Measurements from ENCODE around the gene FOXO6. TPM values are rescaled to one million over a fixed set of nuclear protein-coding genes. Genes with fewer than 3 reads are reported as not detected.

Gene FOXO6
- total and polyA plus RNA-seq, 2 of the 13 experiments (the other 11 are each of a cell fraction or from before 2014, with no cell fraction given) = 0.13 TPM; not detected in 1

DNA sequence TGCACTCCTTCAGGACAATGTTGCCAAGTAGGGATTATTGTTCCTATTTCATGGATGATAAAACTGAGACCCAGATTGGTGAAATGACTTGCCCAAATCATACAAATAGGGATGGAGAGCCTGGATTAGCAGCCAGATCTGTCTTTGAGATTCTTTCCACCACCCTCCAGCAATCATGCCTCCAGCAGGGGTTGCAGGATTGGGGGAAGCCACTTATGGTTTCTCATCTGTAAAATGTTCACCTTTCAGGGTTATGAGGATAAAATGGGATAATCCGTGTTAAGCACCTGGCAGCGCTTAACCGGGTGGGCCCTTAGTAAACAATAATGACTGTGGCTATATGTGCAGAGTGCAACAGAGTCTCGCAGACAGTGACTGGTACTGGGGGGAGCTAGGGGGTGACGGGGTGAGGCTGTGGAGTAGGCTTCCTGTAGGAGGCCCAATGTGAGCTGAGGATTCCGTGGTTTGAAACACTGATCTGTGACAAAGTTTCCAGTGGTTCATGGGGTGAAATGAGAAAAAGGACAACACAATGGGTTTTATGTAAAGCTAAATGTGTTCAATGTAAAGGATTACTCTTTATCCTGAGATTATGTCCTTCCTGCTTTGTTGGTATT, 33.7 kb upstream of the FOXO6 start:
- WGBS (ENCODE audit: low lambda C conversion rate) = 32% methylated on average over 6 of the region's 6 CpGs
- in situ Hi-C loops (cut with HindIII; ENCODE audit: extremely low pct_ligation_motif_present, low pct_unique_long_range_greater_than_20kb) (no loop called here), intact Hi-C loops (cut with micrococcal nuclease; ENCODE audit: unreplicated experiment) (no loop called here)
- FAIRE-seq (no peak), DNase-seq (ENCODE audit: low spot score) (no peak), ATAC-seq (no peak)
- no peaks in the 10 kb centered on the region for H4K20me1 ChIP-seq (ENCODE audit: insufficient read depth, low read length)
- H3K79me2 ChIP-seq (ENCODE audit: insufficient read depth, low read length) = no peaks in the 10 kb centered on the region
- no peak overlapping the region for H3K27ac ChIP-seq (ENCODE audit: extremely low read length, insufficient read depth, low read length)
- CTCF ChIA-PET (ENCODE audit: low intra/inter-chr PET ratio, low total read pairs) = no interaction called here
- H3K27me3 ChIP-seq (ENCODE audit: control insufficient read depth in 1 of 2, insufficient read depth in 2 of 2, low read length in 2 of 2) = no peaks in the 10 kb centered on the region
- H3K4me1 ChIP-seq (ENCODE audit: insufficient read depth, low read length) = no peaks in the 10 kb centered on the region
- H3K9ac ChIP-seq (ENCODE audit: insufficient read depth, low read depth, low read length) = no peak overlapping the region
- H3K9me3 ChIP-seq (ENCODE audit: low read length) = no peaks in the 10 kb centered on the region
- BruUV-seq (replicated peaks) = no TSS peak
- H3K4me3 ChIP-seq (replicated peaks in 1 of 3; ENCODE audit: insufficient read depth in 1 of 3, low read depth in 2 of 3, low read length in 3 of 3) = no peak overlapping the region
- POLR2A ChIA-PET = no interaction called here
- no peak overlapping the region for H2AFZ ChIP-seq (ENCODE audit: low read length)
- no peak overlapping the region for H3K4me2 ChIP-seq (ENCODE audit: low read depth, low read length)
- H3K36me3 ChIP-seq (replicated peaks in 1 of 2; ENCODE audit: control insufficient read depth in 1 of 2, insufficient read depth in 2 of 2, low read length in 2 of 2) = no peaks in the 10 kb centered on the region
- TF ChIP-seq, protein P1, sequence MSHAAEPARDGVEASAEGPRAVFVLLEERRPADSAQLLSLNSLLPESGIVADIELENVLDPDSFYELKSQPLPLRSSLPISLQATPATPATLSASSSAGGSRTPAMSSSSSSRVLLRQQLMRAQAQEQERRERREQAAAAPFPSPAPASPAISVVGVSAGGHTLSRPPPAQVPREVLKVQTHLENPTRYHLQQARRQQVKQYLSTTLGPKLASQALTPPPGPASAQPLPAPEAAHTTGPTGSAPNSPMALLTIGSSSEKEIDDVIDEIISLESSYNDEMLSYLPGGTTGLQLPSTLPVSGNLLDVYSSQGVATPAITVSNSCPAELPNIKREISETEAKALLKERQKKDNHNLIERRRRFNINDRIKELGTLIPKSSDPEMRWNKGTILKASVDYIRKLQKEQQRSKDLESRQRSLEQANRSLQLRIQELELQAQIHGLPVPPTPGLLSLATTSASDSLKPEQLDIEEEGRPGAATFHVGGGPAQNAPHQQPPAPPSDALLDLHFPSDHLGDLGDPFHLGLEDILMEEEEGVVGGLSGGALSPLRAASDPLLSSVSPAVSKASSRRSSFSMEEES (CRISPR knock-in tag; IDR thresholded peaks at IDR 0.05) = no peak
- no peak for TF ChIP-seq SSRP1 (CRISPR knock-in tag; IDR thresholded peaks at IDR 0.05)
- no peak for TF ChIP-seq FOSL1 (CRISPR knock-in tag; IDR thresholded peaks at IDR 0.05; ENCODE audit: borderline replicate concordance)
- no peak for TF ChIP-seq KAT2B (IDR thresholded peaks at IDR 0.05; ENCODE audit: borderline replicate concordance, low read depth, low read length)
- TF ChIP-seq, protein P2, sequence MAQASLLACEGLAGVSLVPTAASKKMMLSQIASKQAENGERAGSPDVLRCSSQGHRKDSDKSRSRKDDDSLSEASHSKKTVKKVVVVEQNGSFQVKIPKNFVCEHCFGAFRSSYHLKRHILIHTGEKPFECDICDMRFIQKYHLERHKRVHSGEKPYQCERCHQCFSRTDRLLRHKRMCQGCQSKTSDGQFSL (CRISPR knock-in tag; IDR thresholded peaks at IDR 0.05) = no peak
- TF ChIP-seq, protein P3, sequence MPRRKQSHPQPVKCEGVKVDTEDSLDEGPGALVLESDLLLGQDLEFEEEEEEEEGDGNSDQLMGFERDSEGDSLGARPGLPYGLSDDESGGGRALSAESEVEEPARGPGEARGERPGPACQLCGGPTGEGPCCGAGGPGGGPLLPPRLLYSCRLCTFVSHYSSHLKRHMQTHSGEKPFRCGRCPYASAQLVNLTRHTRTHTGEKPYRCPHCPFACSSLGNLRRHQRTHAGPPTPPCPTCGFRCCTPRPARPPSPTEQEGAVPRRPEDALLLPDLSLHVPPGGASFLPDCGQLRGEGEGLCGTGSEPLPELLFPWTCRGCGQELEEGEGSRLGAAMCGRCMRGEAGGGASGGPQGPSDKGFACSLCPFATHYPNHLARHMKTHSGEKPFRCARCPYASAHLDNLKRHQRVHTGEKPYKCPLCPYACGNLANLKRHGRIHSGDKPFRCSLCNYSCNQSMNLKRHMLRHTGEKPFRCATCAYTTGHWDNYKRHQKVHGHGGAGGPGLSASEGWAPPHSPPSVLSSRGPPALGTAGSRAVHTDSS (CRISPR knock-in tag; conservative IDR thresholded peaks at IDR 0.05) = no peak
- TF ChIP-seq, protein P4, sequence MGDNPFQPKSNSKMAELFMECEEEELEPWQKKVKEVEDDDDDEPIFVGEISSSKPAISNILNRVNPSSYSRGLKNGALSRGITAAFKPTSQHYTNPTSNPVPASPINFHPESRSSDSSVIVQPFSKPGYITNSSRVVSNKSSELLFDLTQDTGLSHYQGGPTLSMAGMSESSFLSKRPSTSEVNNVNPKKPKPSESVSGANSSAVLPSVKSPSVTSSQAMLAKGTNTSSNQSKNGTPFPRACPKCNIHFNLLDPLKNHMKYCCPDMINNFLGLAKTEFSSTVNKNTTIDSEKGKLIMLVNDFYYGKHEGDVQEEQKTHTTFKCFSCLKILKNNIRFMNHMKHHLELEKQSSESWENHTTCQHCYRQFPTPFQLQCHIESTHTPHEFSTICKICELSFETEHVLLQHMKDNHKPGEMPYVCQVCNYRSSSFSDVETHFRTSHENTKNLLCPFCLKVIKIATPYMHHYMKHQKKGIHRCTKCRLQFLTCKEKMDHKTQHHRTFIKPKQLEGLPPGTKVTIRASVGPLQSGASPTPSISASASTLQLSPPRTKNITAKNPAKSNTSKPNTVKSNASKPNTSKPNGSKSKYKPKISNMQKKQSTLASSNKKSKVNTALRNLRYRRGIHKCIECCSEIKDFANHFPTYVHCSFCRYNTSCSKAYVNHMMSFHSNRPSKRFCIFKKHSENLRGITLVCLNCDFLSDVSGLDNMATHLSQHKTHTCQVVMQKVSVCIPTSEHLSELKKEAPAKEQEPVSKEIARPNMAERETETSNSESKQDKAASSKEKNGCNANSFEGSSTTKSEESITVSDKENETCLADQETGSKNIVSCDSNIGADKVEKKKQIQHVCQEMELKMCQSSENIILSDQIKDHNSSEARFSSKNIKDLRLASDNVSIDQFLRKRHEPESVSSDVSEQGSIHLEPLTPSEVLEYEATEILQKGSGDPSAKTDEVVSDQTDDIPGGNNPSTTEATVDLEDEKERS (CRISPR knock-in tag; IDR thresholded peaks at IDR 0.05) = no peak
- TF ChIP-seq, protein P5, sequence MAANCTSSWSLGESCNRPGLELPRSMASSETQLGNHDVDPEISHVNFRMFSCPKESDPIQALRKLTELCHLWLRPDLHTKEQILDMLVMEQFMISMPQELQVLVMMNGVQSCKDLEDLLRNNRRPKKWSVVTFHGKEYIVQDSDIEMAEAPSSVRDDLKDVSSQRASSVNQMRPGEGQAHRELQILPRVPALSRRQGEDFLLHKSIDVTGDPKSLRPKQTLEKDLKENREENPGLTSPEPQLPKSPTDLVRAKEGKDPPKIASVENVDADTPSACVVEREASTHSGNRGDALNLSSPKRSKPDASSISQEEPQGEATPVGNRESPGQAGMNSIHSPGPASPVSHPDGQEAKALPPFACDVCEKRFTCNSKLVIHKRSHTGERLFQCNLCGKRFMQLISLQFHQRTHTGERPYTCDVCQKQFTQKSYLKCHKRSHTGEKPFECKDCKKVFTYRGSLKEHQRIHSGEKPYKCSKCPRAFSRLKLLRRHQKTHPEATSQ (CRISPR knock-in tag; IDR thresholded peaks at IDR 0.05; ENCODE audit: borderline replicate concordance) = no peak
- no peak for TF ChIP-seq MTF2 (CRISPR knock-in tag; IDR thresholded peaks at IDR 0.05; ENCODE audit: borderline replicate concordance)
- no peak for TF ChIP-seq ATF5 (CRISPR knock-in tag; IDR thresholded peaks at IDR 0.05; ENCODE audit: low read depth)
- no peak for TF ChIP-seq NR2F1 (CRISPR knock-in tag; IDR thresholded peaks at IDR 0.05)
- TF ChIP-seq ZFY (CRISPR knock-in tag; IDR thresholded peaks at IDR 0.05) = no peak
- no peak for TF ChIP-seq GPBP1L1 (CRISPR knock-in tag; IDR thresholded peaks at IDR 0.05)
- no peak for TF ChIP-seq MAFG (CRISPR knock-in tag; IDR thresholded peaks at IDR 0.05)

Data from HepG2 (cell line).